Pancreas (tissue), 10 donors: ENCODE results near the gene DZANK1. TPM values are rescaled to one million over a fixed set of nuclear protein-coding genes. Genes with fewer than 3 reads are reported as not detected.

Experiments
- ATAC-seq, 4 donors: fragments of 200-7000 bp; cut with Tn5 transposase; one replicate each; pipeline versions ENCODE4 v1.8.0 to v1.9.1; 2020; ENCODE audit warnings: mild to moderate bottlenecking in 4 of 4, moderate library complexity in 4 of 4
- DNase-seq, 6 donors: peaks; one replicate each; pipeline ENCODE4 v3.0.0-alpha.2; 2020
- FAIRE-seq: peaks from 2 replicates; lab custom pipeline; 2012; peaks lifted over from hg19 to GRCh38; lab: Jason Lieb, UNC
- H3K27ac ChIP-seq, 4 donors: fragments of 200-600 bp; sonication (generic); 1 replicate in 3 of 4; 2 replicates in 1 of 4; pipeline versions ENCODE4 v1.5.0 to v1.8.0; 2020
- H3K27me3 ChIP-seq, 4 donors: fragments of 200-600 bp; one replicate each; pipeline ENCODE4 v1.8.0; 2021
- H3K36me3 ChIP-seq, 3 donors: fragments of 200-600 bp; sonication (generic) in 1 of 3; one replicate each; pipeline versions ENCODE4 v1.5.0 to v1.8.0; 2020 to 2021
- H3K4me1 ChIP-seq, 3 donors: fragments of 200-600 bp; one replicate each; pipeline ENCODE4 v1.8.0; 2021
- H3K4me3 ChIP-seq, 4 donors: fragments of 200-600 bp; sonication (generic) in 2 of 4; one replicate each; pipeline versions ENCODE4 v1.5.0 to v1.8.0; 2020 to 2021
- H3K9me3 ChIP-seq, 4 donors: fragments of 200-600 bp; one replicate each; pipeline ENCODE4 v1.8.0; 2021
- WGBS, 2 donors: extraction: QIAGEN DNeasy Blood & Tissue Kit; methylation state at CpG; one replicate each; pipeline ENCODE4 v1.1.7; 2013; 5-methylcytosine and 5-hydroxymethylcytosine counted together
- intact Hi-C, 3 donors: fragments of 100-400 bp; cut with DNase I; formaldehyde crosslinking; loops; one replicate each; pipeline versions ENCODE4 v1.11.1 to v1.14.2; 2022
- polyA plus RNA-seq, 2 donors: library from polyadenylated mRNA; stranded (reverse); fragments of 200-250 nt; gene quantifications; one replicate each; pipeline ENCODE4 v1.2.3, GENCODE V29; 2013
- total RNA-seq, 6 donors: library from RNA; stranded (reverse); fragmentation: NEBNext Ultra II Directional in 4 of 6; extraction: Animal tissue kit (Norgen Biotek cat#: 25700) in 4 of 6; gene quantifications; one replicate each; pipeline versions ENCODE4 v1.2.1 to v1.2.4, GENCODE V29; 2021 to 2023
- TF ChIP-seq, protein P1 (sequence below), 4 donors: fragments of 200-600 bp; sonication (generic) in 3 of 4; IDR thresholded peaks; one replicate each; pipeline versions ENCODE4 v1.5.0 to v1.8.0; 2021; ENCODE audit warnings: antibody characterized with exemption in 4 of 4
- donor health status: healthy with polysubstance abuse.
- donor health status: DM: no; HTN: no; CAD: no; lungs with moderate emphysema.
- donor health status: DM: no; HTN: no; CAD: no.
- donor health status: control.
- donor health status: control.
- donor health status: Bipolar disorder and iron deficiency.
- donor health status: DM: yes; HTN: yes; CAD: no.
- donor health status: DM: no; HTN: no; CAD: no.
- donor health status: DM: no; HTN: no; CAD: no.
- donor health status: DM: yes; HTN: yes; CAD: no.

Gene DZANK1
- total and polyA plus RNA-seq, 8 donors, result 0.73 to 3.6 (median 1.0) TPM

DNA sequence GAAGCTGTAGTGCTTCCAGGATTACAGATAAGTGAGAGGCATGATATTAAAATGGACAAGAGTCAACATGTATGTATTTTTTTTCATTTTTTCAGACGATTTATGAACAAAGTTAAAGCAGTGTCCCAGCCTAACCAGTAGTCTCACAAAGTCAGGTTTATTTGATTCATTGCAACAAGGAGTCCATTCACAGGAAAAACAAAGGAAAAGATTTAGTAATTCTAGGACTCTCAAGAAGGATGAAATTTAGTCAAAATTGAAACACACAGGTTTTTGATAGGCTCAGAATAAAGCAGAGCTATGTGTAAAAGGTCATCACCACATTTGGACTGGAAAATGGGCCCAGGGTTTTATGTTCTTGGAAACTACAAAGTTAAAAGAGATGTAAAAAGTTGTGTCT, 94.5 kb downstream of the DZANK1 start:
- Histone ChIP-seq H3K27me3 (no peaks in the 10 kb centered on the region), H3K4me3 (no peak overlapping the region), H3K36me3 (no peaks in the 10 kb centered on the region), H3K4me1 (no peaks in the 10 kb centered on the region), H3K27ac (no peak overlapping the region), H3K9me3 (no peaks in the 10 kb centered on the region)
- TF ChIP-seq, protein P1, sequence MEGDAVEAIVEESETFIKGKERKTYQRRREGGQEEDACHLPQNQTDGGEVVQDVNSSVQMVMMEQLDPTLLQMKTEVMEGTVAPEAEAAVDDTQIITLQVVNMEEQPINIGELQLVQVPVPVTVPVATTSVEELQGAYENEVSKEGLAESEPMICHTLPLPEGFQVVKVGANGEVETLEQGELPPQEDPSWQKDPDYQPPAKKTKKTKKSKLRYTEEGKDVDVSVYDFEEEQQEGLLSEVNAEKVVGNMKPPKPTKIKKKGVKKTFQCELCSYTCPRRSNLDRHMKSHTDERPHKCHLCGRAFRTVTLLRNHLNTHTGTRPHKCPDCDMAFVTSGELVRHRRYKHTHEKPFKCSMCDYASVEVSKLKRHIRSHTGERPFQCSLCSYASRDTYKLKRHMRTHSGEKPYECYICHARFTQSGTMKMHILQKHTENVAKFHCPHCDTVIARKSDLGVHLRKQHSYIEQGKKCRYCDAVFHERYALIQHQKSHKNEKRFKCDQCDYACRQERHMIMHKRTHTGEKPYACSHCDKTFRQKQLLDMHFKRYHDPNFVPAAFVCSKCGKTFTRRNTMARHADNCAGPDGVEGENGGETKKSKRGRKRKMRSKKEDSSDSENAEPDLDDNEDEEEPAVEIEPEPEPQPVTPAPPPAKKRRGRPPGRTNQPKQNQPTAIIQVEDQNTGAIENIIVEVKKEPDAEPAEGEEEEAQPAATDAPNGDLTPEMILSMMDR (IDR thresholded peaks at IDR 0.05), result no peak
- ATAC-seq (no peak), FAIRE-seq (no peak), DNase-seq (no peak)
- intact Hi-C loops, result no loop called here
- 30 to 36% methylated on average over 1 of the region's 1 CpG for WGBS, 2 donors

GRCh38 chr20:18364768-18365167, 102.1 kb downstream of the DZANK1 start:
- TF ChIP-seq, protein P1 (IDR thresholded peaks at IDR 0.05), result no peak
- Histone ChIP-seq H3K4me1 (no peaks in the 10 kb centered on the region), H3K9me3 (no peaks in the 10 kb centered on the region), H3K27ac (no peak overlapping the region), H3K27me3 (no peaks in the 10 kb centered on the region), H3K4me3 (no peak overlapping the region), H3K36me3 (no peaks in the 10 kb centered on the region)
- intact Hi-C loops, result no loop called here
- ATAC-seq (no peak), DNase-seq (no peak), FAIRE-seq (no peak)
- 56 to 61% methylated on average over 2 of the region's 2 CpGs for WGBS, 2 donors

DNA sequence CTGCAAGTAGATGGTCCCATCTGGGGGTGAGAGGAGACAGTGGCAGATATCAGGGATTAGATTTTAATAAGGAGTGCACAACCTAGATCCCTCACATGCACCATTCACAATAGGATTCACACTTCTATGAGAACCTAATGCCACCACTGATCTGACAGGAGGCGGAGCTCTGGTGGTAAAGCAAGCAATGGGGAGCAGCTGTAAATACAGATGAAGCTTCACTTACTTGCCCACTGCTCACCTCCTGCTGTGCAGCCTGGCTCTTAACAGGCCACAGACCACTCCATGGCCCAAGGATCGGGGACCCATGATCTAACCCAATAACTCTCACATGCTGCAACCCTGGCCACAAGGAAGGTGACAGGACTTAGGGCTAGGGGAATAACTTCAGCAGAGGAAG, 103.1 kb downstream of the DZANK1 start:
- TF ChIP-seq, protein P1 (IDR thresholded peaks at IDR 0.05), result no peak
- Histone ChIP-seq H3K4me1 (no peaks in the 10 kb centered on the region), H3K27me3 (no peaks in the 10 kb centered on the region), H3K9me3 (no peaks in the 10 kb centered on the region), H3K27ac (no peak overlapping the region), H3K36me3 (no peaks in the 10 kb centered on the region), H3K4me3 (no peak overlapping the region)
- ATAC-seq, result no peak
- WGBS, 2 donors, result 68 to 87% methylated on average over 2 of the region's 2 CpGs
- intact Hi-C loops, result no loop called here
- no peak for FAIRE-seq
- no peak for DNase-seq

GRCh38 chr20:18362916-18363315, 103.9 kb downstream of the DZANK1 start:
- FAIRE-seq, result no peak
- intact Hi-C loops, result no loop called here
- WGBS, 2 donors, result 70 to 82% methylated on average over 13 of the region's 13 CpGs

DNA sequence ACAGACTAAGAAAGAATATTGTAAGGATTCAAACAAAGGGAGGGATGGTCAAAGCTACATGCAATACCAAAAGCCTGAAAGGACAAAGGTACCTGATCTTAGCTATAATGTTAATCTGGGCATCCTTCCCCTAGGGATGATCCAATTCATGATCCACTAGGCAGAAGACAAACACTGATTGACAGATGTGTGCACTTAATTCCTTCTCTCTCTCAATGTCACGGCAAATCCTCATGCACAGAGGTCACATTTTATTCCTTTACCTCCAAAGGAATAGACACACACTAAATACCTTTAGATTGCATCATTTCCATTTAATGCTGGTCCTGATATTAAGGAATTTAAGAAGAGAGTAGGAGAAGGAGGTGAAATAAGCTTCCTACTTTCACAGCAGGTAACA, 105.2 kb downstream of the DZANK1 start:
- Histone ChIP-seq H3K9me3 (no peaks in the 10 kb centered on the region), H3K27me3 (no peaks in the 10 kb centered on the region), H3K4me1 (no peaks in the 10 kb centered on the region), H3K36me3 (no peaks in the 10 kb centered on the region), H3K27ac (no peak overlapping the region), H3K4me3 (no peak overlapping the region)
- TF ChIP-seq, protein P1 (IDR thresholded peaks at IDR 0.05), result no peak
- FAIRE-seq (no peak), ATAC-seq (no peak), DNase-seq (no peak)
- whole genome bisulfite sequencing, 2 donors, result 89 to 91% methylated on average over 1 of the region's 1 CpG
- intact Hi-C loops, result no loop called here

More at GRCh38 chr20:18362916-18363315, 103.9 kb downstream of the DZANK1 start:
- ATAC-seq (no peak), DNase-seq (no peak)
- Histone ChIP-seq H3K36me3 (no peaks in the 10 kb centered on the region), H3K9me3 (no peaks in the 10 kb centered on the region), H3K27me3 (no peaks in the 10 kb centered on the region), H3K4me3 (no peak overlapping the region), H3K4me1 (no peaks in the 10 kb centered on the region), H3K27ac (no peak overlapping the region)
- TF ChIP-seq, protein P1 (IDR thresholded peaks at IDR 0.05), result no peak
